ENCODE data around the gene PVRIG. TPM values are rescaled to one million over a fixed set of nuclear protein-coding genes. Genes with fewer than 3 reads are reported as not detected.

The PVRIG gene
- total and polyA plus RNA-seq, 2 of the 4 experiments (the other 2 are of a cell fraction), result not detected

GRCh38 chr7:100176096-100177044 is 43.4 kb upstream of the PVRIG start (continued):
- TF ChIP-seq SMC3 (IDR thresholded peaks at IDR 0.05; ENCODE audit: low read depth, low read length), result no peak
- no peak for TF ChIP-seq BHLHE40 (IDR thresholded peaks at IDR 0.05; ENCODE audit: low read depth, low read length)
- TF ChIP-seq NFE2L2 (IDR thresholded peaks at IDR 0.05; ENCODE audit: low read depth, low read length), result no peak

Measured in IMR-90 (cell line).